ENCODE data around the gene TRAF3.

Gene TRAF3

GRCh38 chr14:102782974-102783373 is 5.7 kb downstream of the TRAF3 start:
- H3K27ac ChIP-seq = no peak overlapping the region
- no peak for TF ChIP-seq CTCF (conservative IDR thresholded peaks at IDR 0.05)

GRCh38 chr14:102784892-102785594 is 7.8 kb downstream of the TRAF3 start:
- no peak for TF ChIP-seq CTCF (conservative IDR thresholded peaks at IDR 0.05)
- no peak overlapping the region for H3K27ac ChIP-seq

- TF ChIP-seq CTCF (conservative IDR thresholded peaks at IDR 0.05) = no peak
- H3K27ac ChIP-seq = no peak overlapping the region
Observed at GRCh38 chr14:102785595-102785963, 8.3 kb downstream of the TRAF3 start.

GRCh38 chr14:102786768-102787167 is 9.5 kb downstream of the TRAF3 start:
- H3K27ac ChIP-seq = no peak overlapping the region
- no peak for TF ChIP-seq CTCF (conservative IDR thresholded peaks at IDR 0.05)

GRCh38 chr14:102789349-102789748 is 12.1 kb downstream of the TRAF3 start:
- no peak overlapping the region for H3K27ac ChIP-seq
- no peak for TF ChIP-seq CTCF (conservative IDR thresholded peaks at IDR 0.05)

GRCh38 chr14:102793531-102794328 is 16.5 kb downstream of the TRAF3 start:
- TF ChIP-seq CTCF (conservative IDR thresholded peaks at IDR 0.05) = no peak
- no peak overlapping the region for H3K27ac ChIP-seq

- TF ChIP-seq CTCF (conservative IDR thresholded peaks at IDR 0.05) = no peak
- H3K27ac ChIP-seq = peak overlapping the region; percentile 8; the same call in 1 of the 2 replicates
Observed at GRCh38 chr14:102795060-102795925, 18.0 kb downstream of the TRAF3 start.

Measured in VCaP (cell line).